SHP77 (cell line): ENCODE data around the gene DLK1.
A peak's percentile ranks its signal among the peaks of the same experiment; 100 is the strongest.

Source experiments
- DNase-seq, 2 experiments: peaks; one replicate each; lab custom pipeline; 2025; lab: John Stamatoyannopoulos, UW

The DLK1 gene

GRCh38 chr14:100693877-100694578, 32.7 kb upstream of the DLK1 start:
- no peak for DNase-seq

GRCh38 chr14:100694579-100695422, 31.9 kb upstream of the DLK1 start:
- no peak for DNase-seq

- no peak for DNase-seq
Measured at GRCh38 chr14:100695423-100695738, 31.3 kb upstream of the DLK1 start.

GRCh38 chr14:100696008-100696407, 30.7 kb upstream of the DLK1 start:
- no peak for DNase-seq

GRCh38 chr14:100696590-100696989, 30.1 kb upstream of the DLK1 start:
- no peak for DNase-seq

- DNase-seq: no peak
Measured at GRCh38 chr14:100698066-100698465, 28.6 kb upstream of the DLK1 start.

- DNase-seq: no peak
Measured at GRCh38 chr14:100698666-100699448, 27.8 kb upstream of the DLK1 start.

- DNase-seq: no peak
Measured at GRCh38 chr14:100701314-100701713, 25.4 kb upstream of the DLK1 start.

GRCh38 chr14:100702590-100702989, 24.1 kb upstream of the DLK1 start:
- DNase-seq: no peak

- no peak for DNase-seq
Measured at GRCh38 chr14:100703386-100704220, 23.1 kb upstream of the DLK1 start.

- no peak for DNase-seq
Measured at GRCh38 chr14:100706200-100706599, 20.5 kb upstream of the DLK1 start.

GRCh38 chr14:100706860-100707259, 19.8 kb upstream of the DLK1 start:
- DNase-seq: no peak

- DNase-seq: peak; percentile 80 to 88
Measured at GRCh38 chr14:100708425-100709288, 18.0 kb upstream of the DLK1 start.

- peak in 1 of 2 experiments; percentile 57 for DNase-seq
Measured at GRCh38 chr14:100709289-100710284, 17.1 kb upstream of the DLK1 start.

- DNase-seq: no peak
Measured at GRCh38 chr14:100710391-100710790, 16.3 kb upstream of the DLK1 start.

GRCh38 chr14:100710826-100711462, 15.7 kb upstream of the DLK1 start:
- DNase-seq: peak in 1 of 2 experiments; percentile 46

- DNase-seq: no peak
Measured at GRCh38 chr14:100711493-100711892, 15.2 kb upstream of the DLK1 start.

GRCh38 chr14:100712490-100712889, 14.2 kb upstream of the DLK1 start:
- DNase-seq: peak; percentile 81 to 89

GRCh38 chr14:100713705-100714104, 13.0 kb upstream of the DLK1 start:
- DNase-seq: peak; percentile 43 to 69
